Measurements from ENCODE around the gene NDUFB8.

The NDUFB8 gene

DNA sequence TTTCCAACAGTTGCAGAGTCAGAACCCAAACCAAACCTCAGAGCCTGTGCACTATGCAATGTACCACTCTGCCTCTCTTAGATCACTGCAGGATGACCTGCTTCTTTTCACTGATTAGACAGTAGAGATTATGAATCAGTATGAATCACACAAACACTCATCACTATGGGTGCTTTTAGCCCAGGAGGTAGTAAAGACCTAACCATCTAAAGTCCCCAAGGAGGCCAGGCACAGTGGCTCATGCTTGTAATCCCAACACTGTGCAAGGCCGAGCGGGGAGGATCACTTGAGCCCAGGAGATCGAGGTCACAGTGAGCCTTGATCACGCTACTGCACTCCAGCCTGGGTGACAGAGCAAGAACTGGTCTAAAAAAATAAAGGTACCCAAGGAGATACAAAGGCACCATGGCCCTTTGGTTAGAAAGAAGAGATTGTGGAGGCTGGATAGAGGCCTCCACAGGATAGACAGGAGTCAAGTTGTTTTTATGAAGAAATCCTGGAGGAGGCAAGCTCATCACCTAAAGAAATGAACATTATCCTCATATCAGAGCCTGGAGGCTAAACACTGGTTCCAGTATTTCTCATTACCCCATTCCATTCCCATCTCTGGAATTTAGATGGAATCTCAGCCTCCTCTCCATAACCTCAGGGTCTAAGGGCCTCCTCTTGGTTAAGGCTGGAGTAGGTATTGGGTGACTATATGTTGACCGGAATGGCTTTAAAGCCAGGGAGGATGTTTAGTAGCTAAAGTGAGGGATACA, 22.9 kb downstream of the NDUFB8 start:
- no peak for DNase-seq (ENCODE audit: low spot score)

DNA sequence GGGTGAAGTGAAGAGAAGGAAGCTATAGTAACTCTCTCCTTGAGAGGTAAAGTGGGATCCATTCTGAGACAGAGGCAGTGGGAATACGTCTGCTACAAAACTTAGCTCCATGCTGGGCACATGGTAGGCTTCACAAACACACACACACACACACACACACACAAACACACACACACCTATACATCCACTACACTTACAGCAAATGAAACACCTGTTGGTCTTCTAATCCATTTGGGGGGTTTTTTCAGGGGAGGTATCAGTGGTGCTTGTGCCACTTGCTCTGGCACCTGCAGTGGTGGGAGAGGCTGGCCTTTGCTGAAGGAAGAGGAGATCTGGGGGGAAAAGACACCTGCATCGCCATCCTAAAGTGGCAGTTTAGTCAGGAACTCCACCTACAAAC, 24.5 kb downstream of the NDUFB8 start:
- no peak for DNase-seq (ENCODE audit: low spot score)

DNA sequence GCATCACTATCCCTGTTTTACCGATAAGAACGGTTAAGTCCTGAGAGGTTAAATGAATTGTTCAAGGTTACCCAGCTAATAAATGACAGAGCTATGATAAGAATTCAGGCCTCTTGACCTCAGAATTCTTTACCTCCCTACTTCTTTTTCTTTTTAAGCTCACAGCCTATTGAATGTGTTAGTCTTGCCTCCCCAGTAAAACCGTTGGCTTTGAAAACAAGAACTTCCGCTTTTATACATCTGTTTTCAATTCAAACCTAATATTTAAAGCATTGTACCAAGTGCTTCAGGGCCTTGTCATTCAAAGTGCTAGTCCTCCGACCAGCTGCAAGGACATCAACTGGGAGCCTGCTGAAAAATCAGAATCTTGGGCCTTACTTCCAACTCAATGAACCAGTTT, 25.6 kb downstream of the NDUFB8 start:
- DNase-seq (ENCODE audit: low spot score) = no peak

DNA sequence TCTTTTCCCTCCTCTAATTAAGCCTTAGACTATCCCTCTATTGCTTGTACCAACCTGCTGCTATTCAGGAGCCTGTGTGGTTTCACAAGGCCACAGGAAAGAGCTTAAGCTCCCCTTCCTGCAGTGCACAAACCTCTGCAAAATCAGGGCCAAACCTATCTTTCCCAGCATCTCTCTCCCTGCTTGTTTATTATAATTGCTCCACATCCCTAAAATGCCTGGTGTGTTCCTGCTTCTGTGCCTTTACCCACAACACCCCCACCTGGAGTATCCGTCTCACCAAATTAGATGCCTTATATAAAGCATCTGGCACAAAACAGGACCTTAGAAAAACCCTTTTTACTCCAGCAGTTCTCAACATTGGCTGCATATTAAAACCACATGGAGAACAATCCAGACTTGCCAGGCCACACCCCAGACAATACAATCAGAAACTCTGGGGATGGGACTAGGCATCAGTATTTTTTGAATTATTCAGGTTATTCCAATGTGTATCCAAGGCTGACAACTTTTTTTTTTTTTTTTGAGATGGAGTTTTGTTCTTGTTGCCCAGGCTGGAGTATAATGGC, 26.7 kb downstream of the NDUFB8 start:
- DNase-seq (ENCODE audit: low spot score) = no peak

DNA sequence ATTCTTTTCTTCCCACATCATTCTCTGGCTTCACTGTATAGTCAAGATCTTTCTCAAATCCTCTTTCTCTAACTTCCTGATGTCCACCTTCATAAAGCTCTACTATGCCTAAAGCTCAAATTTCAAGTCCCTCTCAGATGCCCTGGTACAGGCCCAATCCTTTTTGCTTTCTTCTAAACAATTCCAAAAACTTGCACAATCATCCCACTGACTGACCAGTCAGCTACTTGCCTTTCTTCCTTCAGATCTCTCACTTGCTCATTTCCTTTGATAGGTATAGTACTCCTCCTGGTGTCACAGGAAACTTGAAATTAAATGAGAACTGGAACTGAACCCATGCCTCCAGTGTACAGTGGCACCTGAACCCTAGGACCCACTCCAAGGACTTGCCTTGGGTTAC, 28.2 kb downstream of the NDUFB8 start:
- DNase-seq (ENCODE audit: low spot score) = no peak

DNA sequence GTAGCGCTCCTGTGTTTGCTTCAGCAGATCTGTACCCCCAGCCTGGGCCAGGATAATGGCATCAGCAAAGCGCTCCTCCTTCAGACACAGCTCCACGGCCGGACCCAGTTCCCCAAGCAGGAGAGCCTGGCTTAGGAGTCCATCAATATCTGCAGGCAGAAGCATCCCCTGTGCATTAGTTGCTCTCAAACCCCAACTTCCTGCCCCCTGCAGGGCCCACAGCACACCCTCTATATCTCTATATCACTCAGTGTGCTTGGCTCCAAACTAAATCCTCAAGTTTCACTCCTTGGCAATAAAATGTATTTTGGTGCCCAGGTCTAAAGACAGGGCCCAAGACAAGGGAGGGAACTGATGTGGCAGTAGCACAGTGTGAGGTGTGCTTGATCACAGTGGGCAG, 31.6 kb downstream of the NDUFB8 start:
- DNase-seq (ENCODE audit: low spot score) = no peak

DNA sequence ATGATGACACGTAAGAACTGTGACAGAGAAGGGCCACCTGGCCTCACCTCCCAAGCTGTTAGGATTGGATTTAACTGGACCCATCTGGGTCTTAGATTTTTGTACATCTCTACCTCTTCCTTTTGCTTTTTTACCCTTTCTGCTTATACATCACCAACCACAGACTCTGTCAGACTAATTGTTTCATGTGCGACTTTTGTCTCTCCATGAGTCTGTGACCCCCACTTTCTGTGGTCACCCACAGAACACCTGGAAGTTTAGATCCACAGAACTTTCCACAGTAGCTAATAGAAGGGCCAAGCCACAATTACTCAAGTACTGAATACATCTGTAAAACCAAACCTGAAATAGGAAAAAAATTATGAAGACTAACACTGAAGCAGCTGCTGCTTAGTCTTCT, 33.1 kb downstream of the NDUFB8 start:
- no peak for DNase-seq (ENCODE audit: low spot score)

DNA sequence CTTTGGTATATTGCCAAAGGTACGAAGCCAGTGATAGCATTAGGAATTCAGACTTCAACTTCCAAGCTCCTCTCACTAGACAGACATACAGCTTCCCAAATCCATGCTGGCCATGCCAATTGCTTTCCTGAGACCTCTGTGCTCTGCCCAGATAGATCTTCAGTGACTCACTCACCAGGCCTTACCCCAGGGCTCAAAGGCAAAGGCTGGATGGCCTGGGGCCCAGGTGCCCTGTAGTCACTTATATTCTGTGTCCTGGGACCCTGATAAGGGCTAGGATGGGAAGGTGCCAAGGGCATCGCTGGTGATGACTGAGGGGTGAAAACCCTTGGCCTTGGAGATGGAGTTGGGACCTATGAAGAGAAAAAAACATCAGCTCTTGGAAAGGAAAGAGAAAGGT, 39.1 kb downstream of the NDUFB8 start:
- DNase-seq (ENCODE audit: low spot score) = no peak

DNA sequence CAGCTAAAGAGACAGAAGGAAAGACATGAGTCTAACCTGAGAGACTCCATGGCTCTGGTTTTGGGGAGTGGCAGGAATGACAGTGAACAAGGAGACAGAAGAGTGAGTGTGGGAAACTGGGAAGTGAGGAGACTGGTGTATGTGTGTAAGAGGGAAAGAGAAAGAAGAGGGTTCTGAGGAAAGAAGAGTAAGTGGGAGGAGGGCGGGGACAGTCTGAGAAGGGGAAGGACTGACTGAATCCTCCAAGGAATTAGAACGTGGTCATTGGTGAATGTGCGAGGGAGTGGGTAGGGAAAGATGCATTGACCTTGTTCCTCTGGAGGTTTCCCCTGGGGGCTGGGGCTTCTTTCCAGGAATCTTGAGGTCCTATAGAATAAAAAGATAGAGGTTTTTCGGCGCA, 40.3 kb downstream of the NDUFB8 start:
- DNase-seq (ENCODE audit: low spot score) = no peak

DNA sequence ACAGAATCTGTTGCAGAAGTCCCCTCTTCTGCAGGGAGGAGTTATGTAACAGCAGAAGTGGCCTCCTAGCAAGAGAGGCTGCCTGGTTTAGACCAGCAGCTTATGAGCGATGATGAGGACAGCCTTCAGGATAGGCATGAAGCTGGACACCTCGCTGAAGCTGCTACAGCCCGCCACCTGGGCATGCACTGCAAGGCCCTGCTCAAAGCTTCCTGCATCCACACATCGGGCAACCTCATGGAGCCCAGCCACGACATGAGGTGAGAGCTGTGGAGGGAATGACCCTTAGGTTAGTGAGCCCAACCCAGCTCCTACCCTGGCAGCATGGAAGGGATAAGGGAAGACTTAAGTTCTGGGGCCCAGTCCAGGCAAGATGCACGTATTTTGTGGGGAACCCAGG, 42.1 kb downstream of the NDUFB8 start:
- DNase-seq (ENCODE audit: low spot score) = no peak

DNA sequence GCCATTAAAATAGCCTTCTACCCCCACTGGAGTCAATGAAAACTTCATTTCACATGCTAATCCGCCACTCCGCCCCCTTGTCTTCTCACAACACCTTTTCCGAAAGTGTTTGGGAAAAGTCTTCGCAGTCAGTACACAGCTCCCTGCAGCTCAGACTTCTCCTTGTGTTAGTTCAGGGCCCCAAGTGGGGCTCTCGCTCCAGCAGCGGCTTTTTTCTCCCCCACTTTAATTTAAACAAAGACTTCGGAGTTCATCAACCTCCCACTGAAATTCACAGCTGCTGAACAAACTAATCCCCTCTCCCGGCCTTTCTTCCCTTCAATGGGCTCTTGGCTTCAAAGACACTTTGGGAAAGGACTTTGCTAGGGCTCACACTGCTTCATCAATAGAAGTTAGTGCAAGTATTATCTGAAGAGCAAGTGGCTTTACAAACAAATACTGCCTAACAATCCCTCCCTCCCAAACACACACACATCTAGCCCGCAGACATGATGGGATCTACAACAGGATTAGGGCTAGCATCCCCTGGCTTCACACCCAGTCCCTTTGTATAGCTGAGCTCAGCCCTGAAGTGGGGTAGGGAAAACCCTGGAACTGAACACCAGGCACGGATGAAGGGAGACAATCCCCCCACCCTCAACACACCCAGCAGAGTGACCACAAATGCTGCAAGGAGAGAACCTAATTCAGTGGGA, 43.7 kb downstream of the NDUFB8 start:
- DNase-seq (ENCODE audit: low spot score) = no peak

DNA sequence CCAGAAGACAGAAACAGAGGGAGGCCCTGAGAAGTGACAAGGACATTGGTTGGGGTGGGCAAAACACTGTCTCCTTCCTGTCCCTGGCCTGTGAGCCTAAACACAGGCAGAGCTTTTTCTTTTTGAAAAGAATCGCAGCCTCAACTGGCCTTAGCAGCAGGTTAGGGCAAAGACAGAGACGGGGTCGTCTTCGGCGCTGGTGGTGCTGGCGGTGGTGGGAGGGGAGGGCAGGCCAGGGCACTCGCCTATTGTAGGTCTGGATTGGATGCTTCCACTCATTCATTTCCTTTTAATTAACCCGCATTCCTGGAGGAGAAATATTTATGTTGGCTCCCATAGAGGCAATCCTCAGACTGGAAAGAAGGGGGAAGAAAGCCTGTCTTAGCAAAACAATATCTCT, 44.3 kb downstream of the NDUFB8 start:
- DNase-seq (ENCODE audit: low spot score) = no peak

DNA sequence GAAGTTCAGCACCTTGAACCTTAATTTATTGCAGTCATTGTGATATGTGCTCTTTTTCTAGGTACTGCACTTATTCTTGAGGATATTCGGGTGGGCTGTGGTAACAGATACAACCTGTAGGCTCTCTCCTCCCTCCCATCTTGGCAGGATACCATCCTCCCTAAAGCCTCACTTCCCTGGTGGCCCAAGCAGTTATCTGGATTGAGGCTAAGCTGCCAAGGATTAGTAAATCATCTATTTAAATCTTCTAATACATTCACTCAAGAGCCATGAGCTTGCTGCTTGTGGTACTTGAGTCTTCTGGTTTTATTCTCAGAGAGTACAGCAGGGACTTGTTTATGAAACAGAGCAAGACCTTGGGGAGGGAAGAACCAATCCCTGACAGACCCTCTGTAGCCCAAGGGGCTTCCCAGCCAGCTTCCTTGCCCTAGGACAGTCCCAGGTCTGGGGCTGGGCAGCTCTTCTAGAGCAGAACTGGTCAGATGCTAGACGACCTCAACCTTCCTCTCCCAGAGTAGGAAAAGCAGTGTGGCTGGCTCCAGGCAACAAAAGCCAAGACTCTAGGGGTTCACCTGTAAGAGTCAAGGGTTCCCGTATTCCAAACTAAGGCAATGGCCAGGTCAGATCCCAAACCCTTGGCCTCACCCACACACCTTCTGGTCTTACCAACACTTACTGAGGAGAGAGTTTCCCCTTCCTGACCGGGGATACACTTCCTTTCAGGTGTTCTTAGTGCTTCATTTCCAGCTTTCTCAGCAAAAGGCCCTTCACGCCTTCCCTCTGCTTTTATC, 45.6 kb downstream of the NDUFB8 start:
- no peak for DNase-seq (ENCODE audit: low spot score)

DNA sequence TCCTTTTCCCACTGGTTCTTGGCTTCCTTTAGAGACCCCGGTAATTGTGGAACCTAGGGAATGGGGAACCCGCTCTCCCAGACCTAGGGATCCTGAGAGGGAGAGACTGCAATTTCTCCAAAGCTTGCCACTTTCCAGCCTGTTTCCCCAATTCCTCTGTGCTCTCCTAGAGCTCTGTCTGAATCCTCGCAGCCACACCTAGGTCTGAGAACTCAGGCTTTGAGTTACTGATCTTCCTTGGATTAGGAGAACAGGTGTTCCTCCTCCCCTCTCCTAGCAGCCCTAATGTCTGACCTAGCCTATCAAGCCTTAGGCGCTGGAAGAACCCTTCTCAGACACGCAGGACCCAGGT, 46.9 kb downstream of the NDUFB8 start:
- no peak for DNase-seq (ENCODE audit: low spot score)

DNA sequence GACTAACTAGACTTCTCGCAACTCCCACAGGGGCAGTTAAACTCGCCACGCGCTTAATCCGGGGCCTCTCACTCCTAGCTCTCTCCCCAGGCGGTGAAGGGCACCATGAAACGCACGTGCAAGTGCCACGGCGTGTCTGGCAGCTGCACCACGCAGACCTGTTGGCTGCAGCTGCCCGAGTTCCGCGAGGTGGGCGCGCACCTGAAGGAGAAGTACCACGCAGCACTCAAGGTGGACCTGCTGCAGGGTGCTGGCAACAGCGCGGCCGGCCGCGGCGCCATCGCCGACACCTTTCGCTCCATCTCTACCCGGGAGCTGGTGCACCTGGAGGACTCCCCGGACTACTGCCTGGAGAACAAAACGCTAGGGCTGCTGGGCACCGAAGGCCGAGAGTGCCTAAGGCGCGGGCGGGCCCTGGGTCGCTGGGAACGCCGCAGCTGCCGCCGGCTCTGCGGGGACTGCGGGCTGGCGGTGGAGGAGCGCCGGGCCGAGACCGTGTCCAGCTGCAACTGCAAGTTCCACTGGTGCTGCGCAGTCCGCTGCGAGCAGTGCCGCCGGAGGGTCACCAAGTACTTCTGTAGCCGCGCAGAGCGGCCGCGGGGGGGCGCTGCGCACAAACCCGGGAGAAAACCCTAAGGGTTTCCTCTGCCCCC, 47.4 kb downstream of the NDUFB8 start:
- peak; percentile 39 for DNase-seq (ENCODE audit: low spot score)

DNA sequence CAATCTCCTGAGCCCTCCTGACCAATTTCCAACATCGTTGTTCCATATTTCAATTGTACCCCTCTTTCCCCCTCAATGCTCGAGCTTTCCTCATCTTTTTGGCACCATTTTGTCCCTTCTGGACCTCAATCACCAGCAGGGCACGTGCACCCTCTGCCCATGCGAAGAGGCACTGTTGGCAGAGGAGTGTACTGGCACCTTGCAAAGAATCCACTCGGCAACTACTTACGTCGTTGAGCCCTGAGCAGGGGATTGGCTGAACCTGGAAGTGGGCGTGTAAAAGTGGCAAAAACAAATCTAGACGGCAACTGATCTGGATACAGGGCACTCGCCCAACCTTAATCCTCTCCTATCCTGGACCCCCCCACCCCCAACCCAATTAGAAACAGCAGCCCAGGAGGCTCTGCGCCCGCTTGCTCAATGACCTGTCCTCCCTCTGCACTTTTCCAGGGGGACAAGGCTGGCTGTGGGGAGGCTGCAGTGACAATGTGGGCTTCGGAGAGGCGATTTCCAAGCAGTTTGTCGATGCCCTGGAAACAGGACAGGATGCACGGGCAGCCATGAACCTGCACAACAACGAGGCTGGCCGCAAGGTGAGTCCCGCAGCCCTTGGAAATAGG, 48.1 kb downstream of the NDUFB8 start:
- DNase-seq (ENCODE audit: low spot score) = peak; percentile 88

DNA sequence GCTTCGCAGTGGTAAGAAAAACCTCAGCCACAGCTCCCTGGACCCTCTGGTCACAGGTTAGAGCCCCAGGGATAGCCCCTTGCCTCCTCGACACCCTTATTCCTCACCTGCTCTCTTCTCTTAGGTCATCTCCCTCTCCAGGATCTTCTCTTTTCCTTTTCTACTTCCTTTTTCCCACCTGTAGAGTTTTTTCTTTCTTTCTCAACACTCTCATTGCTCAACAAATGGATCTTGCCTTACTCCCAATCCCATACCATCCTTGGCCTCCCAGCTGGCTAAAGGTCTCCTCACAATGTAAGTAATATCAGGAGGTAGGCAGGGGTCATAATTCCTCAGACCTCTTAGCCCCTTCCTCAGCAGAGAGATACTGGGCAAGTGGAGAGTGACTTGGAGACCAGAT, 49.7 kb downstream of the NDUFB8 start:
- no peak for DNase-seq (ENCODE audit: low spot score)

DNA sequence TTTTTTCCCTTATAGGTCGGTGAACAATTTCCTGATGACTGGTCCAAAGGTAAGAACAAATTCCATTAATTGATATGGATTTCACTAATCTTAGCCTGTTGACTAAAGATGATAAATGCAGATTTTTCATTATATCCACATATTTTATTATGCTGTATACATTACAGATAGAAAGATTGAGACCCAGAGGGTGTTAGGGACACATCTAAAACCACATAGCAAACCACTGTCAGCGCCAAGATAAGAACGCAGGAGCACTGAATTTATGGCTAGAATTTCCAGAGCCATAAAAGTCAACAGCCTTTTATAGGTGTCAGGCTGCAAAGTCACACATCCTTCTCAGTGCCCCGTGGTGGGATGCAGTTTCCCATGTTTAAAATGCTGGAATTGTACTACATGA, 50.6 kb downstream of the NDUFB8 start:
- no peak for DNase-seq (ENCODE audit: low spot score)

DNA sequence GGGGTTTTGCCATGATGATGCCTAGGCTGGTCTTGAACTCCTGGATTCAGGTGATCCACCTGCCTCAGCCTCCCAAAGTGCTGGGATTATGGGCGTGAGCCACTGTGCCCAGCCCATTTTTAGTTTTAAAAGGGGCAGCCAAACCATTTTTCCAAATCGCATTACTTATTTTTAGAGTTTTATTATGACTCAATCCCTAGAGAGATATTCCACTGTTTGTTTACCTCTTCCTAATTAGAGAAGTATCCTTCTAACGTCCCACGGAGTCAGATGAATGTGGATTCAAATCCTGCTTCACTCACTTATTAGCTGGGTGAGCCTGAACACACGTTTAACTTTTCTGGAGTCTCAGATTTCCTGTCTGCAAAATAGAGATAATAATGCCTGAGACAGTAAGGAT, 51.7 kb downstream of the NDUFB8 start:
- DNase-seq (ENCODE audit: low spot score) = no peak

Data from hematopoietic multipotent progenitor cell treated with erythropoietin and hydrocortisone succinate and interleukin-3 and kit ligand, for 17 days (in vitro differentiated cells).